HCT116 (cell line): ENCODE data around the gene GNG2. TPM values are rescaled to one million over a fixed set of nuclear protein-coding genes. Genes with fewer than 3 reads are reported as not detected.

Source experiments
- ATAC-seq: fragments of 200-7000 bp; cut with Tn5 transposase; 2 replicates; pipeline ENCODE4 v1.9.1; 2020; ENCODE audit warnings: mild to moderate bottlenecking, moderate library complexity
- BruUV-seq: library from RNA; stranded (reverse); fragments of 400-500 nt; replicated peaks from 2 replicates; lab custom pipeline; 2021; lab: Mats Ljungman, UMichigan
- CTCF ChIA-PET: fragments of 300-600 bp; sonication (Branson Sonifier 250); formaldehyde crosslinking; loops from one replicate; lab custom pipeline; 2021; ENCODE audit warnings: antibody characterized with exemption; lab: Charles Lee
- POLR2A ChIA-PET: fragments of 300-600, 350-600 bp; sonication (Branson Sonifier 250); formaldehyde crosslinking; loops from one replicate; lab custom pipeline; 2021; ENCODE audit warnings: antibody characterized with exemption; lab: Charles Lee
- RAD21 ChIA-PET, 2 experiments: fragments of 300-600 bp; sonication (Branson Sonifier 250); formaldehyde crosslinking; loops; one replicate each; lab custom pipeline; 2023; ENCODE audit warnings: low total read pairs in 2 of 2; ENCODE audit not compliant: uncharacterized antibody in 2 of 2, unreplicated experiment in 2 of 2, low non-redundant PET in 1 of 2; lab: Charles Lee
- DNase-seq: peaks from one replicate; pipeline ENCODE4 v3.0.0-alpha.2; 2010; ENCODE audit warnings: low read depth, low spot score
- H2AFZ ChIP-seq: fragments of 200-600 bp; shearing (Covaris generic), sonication (generic); 2 replicates; pipeline ENCODE4 v1.6.1; 2017; ENCODE audit warnings: low read depth, mixed run types, mixed read lengths, antibody characterized with exemption, low read length; ENCODE audit not compliant: poor library complexity, severe bottlenecking
- H3K27ac ChIP-seq: 2 replicates; pipeline ENCODE4 v1.5.1; 2012; ENCODE audit warnings: low read depth, low read length
- H3K27me3 ChIP-seq: fragments of 200-600 bp; sonication (generic); 2 replicates; pipeline ENCODE4 v1.6.1; 2016; ENCODE audit warnings: mixed run types, low read length, mixed read lengths; ENCODE audit not compliant: insufficient read depth
- H3K36me3 ChIP-seq, 2 experiments: fragments of 200-500 bp in 1 of 2; fragments of 200-600 bp in 1 of 2; sonication (Bioruptor generic) in 1 of 2; sonication (generic) in 1 of 2; 2 replicates each; pipeline versions ENCODE4 v1.5.1 to v1.6.1; 2014 to 2016; ENCODE audit warnings: low read length in 2 of 2, inconsistent platforms in 1 of 2, mixed read lengths in 1 of 2, mixed run types in 1 of 2; ENCODE audit not compliant: insufficient read depth in 2 of 2, control insufficient read depth in 1 of 2
- H3K4me1 ChIP-seq, 2 experiments: fragments of 200-600 bp in 1 of 2; sonication (generic) in 1 of 2; 2 replicates each; pipeline versions ENCODE4 v1.5.1 to v1.6.1; 2012 to 2017; ENCODE audit warnings: low read length in 2 of 2, inconsistent platforms in 1 of 2, mild to moderate bottlenecking in 1 of 2, mixed read lengths in 1 of 2, mixed run types in 1 of 2, moderate library complexity in 1 of 2; ENCODE audit not compliant: insufficient read depth in 2 of 2, control insufficient read depth in 1 of 2
- H3K4me2 ChIP-seq: fragments of 200-600 bp; sonication (generic); 2 replicates; pipeline ENCODE4 v1.6.1; 2017; ENCODE audit warnings: mixed run types, low read length, mixed read lengths
- H3K4me3 ChIP-seq, 2 experiments: fragments of 200-600 bp in 1 of 2; sonication (generic) in 1 of 2; replicated peaks in 1 of 2; 2 replicates each; pipeline ENCODE4 v1.5.1; 2011 to 2016; ENCODE audit warnings: low read length in 2 of 2, control low read depth in 1 of 2, low read depth in 1 of 2, mild to moderate bottlenecking in 1 of 2, mixed read lengths in 1 of 2, mixed run types in 1 of 2
- H3K79me2 ChIP-seq: fragments of 200-600 bp; sonication (generic); 2 replicates; pipeline ENCODE4 v1.6.1; 2017; ENCODE audit warnings: mild to moderate bottlenecking, mixed run types, low read length, moderate library complexity, mixed read lengths; ENCODE audit not compliant: insufficient read depth
- H3K9ac ChIP-seq: fragments of 200-600 bp; sonication (generic); 2 replicates; pipeline ENCODE4 v1.6.1; 2016; ENCODE audit warnings: low read length, mixed read lengths
- H3K9me2 ChIP-seq: fragments of 200-600 bp; sonication (generic), shearing (Covaris generic); 2 replicates; pipeline ENCODE4 v1.6.1; 2017; ENCODE audit warnings: mixed run types, mild to moderate bottlenecking, moderate library complexity; ENCODE audit not compliant: insufficient read depth
- H3K9me3 ChIP-seq, 2 experiments: fragments of 200-500 bp in 1 of 2; fragments of 200-600 bp in 1 of 2; sonication (Bioruptor generic) in 1 of 2; sonication (generic) in 1 of 2; 2 replicates each; pipeline ENCODE4 v1.6.1; 2014 to 2017; ENCODE audit warnings: low read length in 2 of 2, mixed read lengths in 2 of 2, inconsistent platforms in 1 of 2, low read depth in 1 of 2, mild to moderate bottlenecking in 1 of 2, mixed run types in 1 of 2, moderate library complexity in 1 of 2; ENCODE audit not compliant: control insufficient read depth in 1 of 2, insufficient read depth in 1 of 2
- H4K20me1 ChIP-seq: fragments of 200-600 bp; sonication (generic), shearing (Covaris generic); 2 replicates; pipeline ENCODE4 v1.6.1; 2017; ENCODE audit warnings: mixed run types, mild to moderate bottlenecking, moderate library complexity; ENCODE audit not compliant: insufficient read depth
- TCF7L2 ChIP-seq: IDR thresholded peaks from 2 replicates; pipeline ENCODE4 v1.7.0; 2011; ENCODE audit warnings: borderline replicate concordance, inconsistent platforms; ENCODE audit not compliant: insufficient read depth, insufficient read length; ENCODE audit errors: extremely low read depth
- ZFX ChIP-seq: fragments of 450-650 bp; IDR thresholded peaks from 2 replicates; pipeline ENCODE4 v1.6.1; 2017
- intact Hi-C: fragments of 100-400 bp; cut with micrococcal nuclease; formaldehyde crosslinking; loops from 2 replicates; pipeline ENCODE4 v1.10.0; 2022
- total RNA-seq: library from RNA; stranded (reverse); gene quantifications from one replicate; pipeline ENCODE4 v1.2.1, GENCODE V29; 2021; ENCODE audit not compliant: unreplicated experiment
- TF ChIP-seq, protein P1 (sequence below), 3 experiments: fragments of 200-600 bp in 1 of 3; sonication (generic) in 1 of 3; IDR thresholded peaks in 2 of 3; conservative IDR thresholded peaks in 1 of 3; 2 replicates each; pipeline ENCODE4 v1.5.1; 2012 to 2017; ENCODE audit warnings: low read depth in 2 of 3, low read length in 2 of 3, antibody characterized with exemption in 1 of 3, borderline replicate concordance in 1 of 3, control low read depth in 1 of 3, mild to moderate bottlenecking in 1 of 3, mixed read lengths in 1 of 3, mixed run types in 1 of 3, moderate library complexity in 1 of 3; ENCODE audit not compliant: insufficient read depth in 1 of 3
- TF ChIP-seq, protein P2 (sequence below): IDR thresholded peaks from 2 replicates; pipeline ENCODE4 v1.6.1; 2011; ENCODE audit warnings: mild to moderate bottlenecking, low read length, moderate library complexity; ENCODE audit not compliant: insufficient replicate concordance; ENCODE audit errors: extremely low read depth

The GNG2 gene
- total RNA-seq, 1 experiment from 2014 or later = 0.74 TPM

DNA sequence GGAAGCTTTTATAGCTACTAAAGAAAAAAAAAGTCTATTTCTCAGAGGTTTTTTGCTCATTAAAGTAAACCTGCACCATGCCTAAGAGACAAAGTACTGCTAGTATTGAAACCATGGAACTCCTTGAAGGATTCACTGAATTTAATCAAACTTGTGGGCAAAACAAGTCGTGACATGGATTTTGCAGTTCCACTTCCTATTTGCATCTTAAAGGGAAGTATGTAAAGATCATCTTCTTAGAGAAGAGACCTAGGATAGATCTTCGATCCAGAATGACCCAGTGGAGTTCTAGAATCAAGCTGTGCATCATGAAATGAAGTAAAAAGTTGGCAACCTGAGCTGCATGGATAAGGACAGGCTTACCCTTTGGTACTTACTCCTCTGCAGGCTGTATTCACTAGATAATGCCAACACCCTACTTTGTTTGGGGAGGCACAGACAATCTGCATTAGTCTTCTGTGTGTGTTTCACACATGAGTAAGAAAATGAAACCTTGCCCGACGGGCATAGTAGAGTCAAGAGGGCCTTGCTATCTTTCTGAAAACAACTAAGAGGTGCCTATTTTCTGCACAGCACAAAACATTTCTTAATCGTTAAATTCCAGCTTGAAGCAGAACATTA, 1.9 kb downstream of the GNG2 start:
- Histone ChIP-seq H3K79me2 (no peaks in the 10 kb centered on the region), H3K27me3 (no peaks in the 10 kb centered on the region; the same call in 1 of the 2 replicates), H4K20me1 (no peaks in the 10 kb centered on the region), H3K4me1 (no peaks in the 10 kb centered on the region; a peak in 1 of 4 replicates), H3K9ac (no peak overlapping the region), H3K36me3 (no peaks in the 10 kb centered on the region), H3K9me3 (no peaks in the 10 kb centered on the region), H3K27ac (no peak overlapping the region), H2AFZ (no peak overlapping the region), H3K9me2 (no peaks in the 10 kb centered on the region), H3K4me2 (no peak overlapping the region), H3K4me3 (no peak overlapping the region)
- DNase-seq (no peak), ATAC-seq (no peak)
- ChIA-PET RAD21 (no interaction called here), POLR2A (no interaction called here), CTCF (no interaction called here)
- TF ChIP-seq ZFX (no peak), TCF7L2 (no peak)
- TF ChIP-seq, protein P1, sequence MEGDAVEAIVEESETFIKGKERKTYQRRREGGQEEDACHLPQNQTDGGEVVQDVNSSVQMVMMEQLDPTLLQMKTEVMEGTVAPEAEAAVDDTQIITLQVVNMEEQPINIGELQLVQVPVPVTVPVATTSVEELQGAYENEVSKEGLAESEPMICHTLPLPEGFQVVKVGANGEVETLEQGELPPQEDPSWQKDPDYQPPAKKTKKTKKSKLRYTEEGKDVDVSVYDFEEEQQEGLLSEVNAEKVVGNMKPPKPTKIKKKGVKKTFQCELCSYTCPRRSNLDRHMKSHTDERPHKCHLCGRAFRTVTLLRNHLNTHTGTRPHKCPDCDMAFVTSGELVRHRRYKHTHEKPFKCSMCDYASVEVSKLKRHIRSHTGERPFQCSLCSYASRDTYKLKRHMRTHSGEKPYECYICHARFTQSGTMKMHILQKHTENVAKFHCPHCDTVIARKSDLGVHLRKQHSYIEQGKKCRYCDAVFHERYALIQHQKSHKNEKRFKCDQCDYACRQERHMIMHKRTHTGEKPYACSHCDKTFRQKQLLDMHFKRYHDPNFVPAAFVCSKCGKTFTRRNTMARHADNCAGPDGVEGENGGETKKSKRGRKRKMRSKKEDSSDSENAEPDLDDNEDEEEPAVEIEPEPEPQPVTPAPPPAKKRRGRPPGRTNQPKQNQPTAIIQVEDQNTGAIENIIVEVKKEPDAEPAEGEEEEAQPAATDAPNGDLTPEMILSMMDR (IDR thresholded peaks at IDR 0.05 in 2 of 3, conservative IDR thresholded peaks at IDR 0.05 in 1 of 3; ENCODE audit: borderline replicate concordance in 1 of 3, insufficient read depth in 1 of 3, low read depth in 2 of 3, low read length in 2 of 3) = no peak
- TF ChIP-seq, protein P2, sequence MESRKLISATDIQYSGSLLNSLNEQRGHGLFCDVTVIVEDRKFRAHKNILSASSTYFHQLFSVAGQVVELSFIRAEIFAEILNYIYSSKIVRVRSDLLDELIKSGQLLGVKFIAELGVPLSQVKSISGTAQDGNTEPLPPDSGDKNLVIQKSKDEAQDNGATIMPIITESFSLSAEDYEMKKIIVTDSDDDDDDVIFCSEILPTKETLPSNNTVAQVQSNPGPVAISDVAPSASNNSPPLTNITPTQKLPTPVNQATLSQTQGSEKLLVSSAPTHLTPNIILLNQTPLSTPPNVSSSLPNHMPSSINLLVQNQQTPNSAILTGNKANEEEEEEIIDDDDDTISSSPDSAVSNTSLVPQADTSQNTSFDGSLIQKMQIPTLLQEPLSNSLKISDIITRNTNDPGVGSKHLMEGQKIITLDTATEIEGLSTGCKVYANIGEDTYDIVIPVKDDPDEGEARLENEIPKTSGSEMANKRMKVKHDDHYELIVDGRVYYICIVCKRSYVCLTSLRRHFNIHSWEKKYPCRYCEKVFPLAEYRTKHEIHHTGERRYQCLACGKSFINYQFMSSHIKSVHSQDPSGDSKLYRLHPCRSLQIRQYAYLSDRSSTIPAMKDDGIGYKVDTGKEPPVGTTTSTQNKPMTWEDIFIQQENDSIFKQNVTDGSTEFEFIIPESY = no peak
- BruUV-seq = no TSS peak
- intact Hi-C loops = no loop called here
